ENCODE results near the gene ADAM22.
"Not testable (repeated sequence)": the region's sequence is repeated elsewhere in the genome, so short reads cannot be mapped to it uniquely, and the experiment has no call there.

Gene ADAM22

GRCh38 chr7:88156356-88156755, 222.3 kb downstream of the ADAM22 start:
- Histone ChIP-seq H3K27me3 (ENCODE audit: insufficient read depth, low read length, poor library complexity) (no peaks in the 10 kb centered on the region), H3K79me2 (ENCODE audit: insufficient read depth, low read length) (no peaks in the 10 kb centered on the region), H3K4me1 (ENCODE audit: insufficient read depth, low read length) (no peaks in the 10 kb centered on the region), H3K36me3 (ENCODE audit: insufficient read depth, low read length) (peaks cover 16% of the 10 kb centered on the region; the same call in 1 of the 2 replicates), H4K20me1 (ENCODE audit: insufficient read depth, low read length) (no peaks in the 10 kb centered on the region), H3K9ac (ENCODE audit: low read depth, low read length) (no peak overlapping the region), H3K9me3 (ENCODE audit: insufficient read depth, low read length, severe bottlenecking) (peaks cover 3% of the 10 kb centered on the region), H3K4me2 (ENCODE audit: insufficient read depth, low read length) (no peak overlapping the region), H2AFZ (ENCODE audit: low read depth, low read length) (no peak overlapping the region), H3K27ac (ENCODE audit: low read length) (no peak overlapping the region), H3K4me3 (ENCODE audit: low read depth in 1 of 2, low read length in 2 of 2) (no peak overlapping the region)
- no peak for DNase-seq
- TF ChIP-seq CTCF (IDR thresholded peaks at IDR 0.05; ENCODE audit: borderline replicate concordance, extremely low read depth, low read length, poor library complexity, severe bottlenecking) (no peak), EZH2 (IDR thresholded peaks at IDR 0.05; ENCODE audit: borderline replicate concordance, low read depth, low read length, severe bottlenecking) (no peak)
- ATAC-seq (ENCODE audit: insufficient read depth, low read depth), result no peak

GRCh38 chr7:88159741-88160140, 225.7 kb downstream of the ADAM22 start:
- not testable (repeated sequence) for ATAC-seq (ENCODE audit: insufficient read depth, low read depth); H3K4me2 ChIP-seq (ENCODE audit: insufficient read depth, low read length); H3K27me3 ChIP-seq (ENCODE audit: insufficient read depth, low read length, poor library complexity)

GRCh38 chr7:88165697-88166096, 231.6 kb downstream of the ADAM22 start:
- H3K4me2 ChIP-seq (ENCODE audit: insufficient read depth, low read length), result no peak overlapping the region
- no peak overlapping the region for H3K27ac ChIP-seq (ENCODE audit: low read length)
- no peaks in the 10 kb centered on the region for H4K20me1 ChIP-seq (ENCODE audit: insufficient read depth, low read length)
- 0 out of 2 replicates have a peak, but pooled peaks cover 4% of the 10 kb centered on the region for H3K36me3 ChIP-seq (ENCODE audit: insufficient read depth, low read length)
- no peak for ATAC-seq (ENCODE audit: insufficient read depth, low read depth)
- no peaks in the 10 kb centered on the region for H3K4me1 ChIP-seq (ENCODE audit: insufficient read depth, low read length)
- no peak for TF ChIP-seq CTCF (IDR thresholded peaks at IDR 0.05; ENCODE audit: borderline replicate concordance, extremely low read depth, low read length, poor library complexity, severe bottlenecking)
- no peak for TF ChIP-seq EZH2 (IDR thresholded peaks at IDR 0.05; ENCODE audit: borderline replicate concordance, low read depth, low read length, severe bottlenecking)
- no peaks in the 10 kb centered on the region for H3K79me2 ChIP-seq (ENCODE audit: insufficient read depth, low read length)
- no peak for DNase-seq
- no peak overlapping the region for H3K4me3 ChIP-seq (ENCODE audit: low read depth in 1 of 2, low read length in 2 of 2)
- no peaks in the 10 kb centered on the region for H3K27me3 ChIP-seq (ENCODE audit: insufficient read depth, low read length, poor library complexity)
- no peak overlapping the region for H2AFZ ChIP-seq (ENCODE audit: low read depth, low read length)
- H3K9ac ChIP-seq (ENCODE audit: low read depth, low read length), result no peak overlapping the region
- no peaks in the 10 kb centered on the region for H3K9me3 ChIP-seq (ENCODE audit: insufficient read depth, low read length, severe bottlenecking)

More at GRCh38 chr7:88159741-88160140, 225.7 kb downstream of the ADAM22 start:
- H3K36me3 ChIP-seq (ENCODE audit: insufficient read depth, low read length); H3K4me1 ChIP-seq (ENCODE audit: insufficient read depth, low read length); H2AFZ ChIP-seq (ENCODE audit: low read depth, low read length); H3K4me3 ChIP-seq (ENCODE audit: low read depth in 1 of 2, low read length in 2 of 2); H3K9me3 ChIP-seq (ENCODE audit: insufficient read depth, low read length, severe bottlenecking); H3K79me2 ChIP-seq (ENCODE audit: insufficient read depth, low read length); H3K9ac ChIP-seq (ENCODE audit: low read depth, low read length); DNase-seq; H4K20me1 ChIP-seq (ENCODE audit: insufficient read depth, low read length); H3K27ac ChIP-seq (ENCODE audit: low read length): not testable (repeated sequence)

DNA sequence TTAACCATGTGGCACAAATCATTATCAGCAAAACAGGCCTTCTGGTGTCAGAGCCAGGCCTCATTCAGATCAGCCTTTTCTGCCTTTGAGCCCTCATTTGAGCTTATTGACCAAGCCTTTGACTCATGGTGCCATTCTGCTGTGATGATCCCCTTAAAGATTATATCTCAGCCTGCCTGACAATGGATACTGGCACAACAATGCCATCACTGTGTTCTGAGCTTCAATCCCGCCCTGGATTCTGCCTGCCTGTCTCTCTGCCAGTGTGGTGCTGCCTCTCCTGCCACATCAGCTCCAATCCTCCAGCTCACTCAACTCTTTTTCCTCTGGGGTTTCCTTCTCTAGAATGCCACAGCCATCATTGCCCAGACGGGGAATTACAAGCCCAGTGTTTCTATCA, 233.2 kb downstream of the ADAM22 start:
- no peak for ATAC-seq (ENCODE audit: insufficient read depth, low read depth)
- no peak overlapping the region for H3K27ac ChIP-seq (ENCODE audit: low read length)
- H2AFZ ChIP-seq (ENCODE audit: low read depth, low read length), result no peak overlapping the region
- H3K9ac ChIP-seq (ENCODE audit: low read depth, low read length), result no peak overlapping the region
- H3K4me1 ChIP-seq (ENCODE audit: insufficient read depth, low read length), result no peaks in the 10 kb centered on the region
- H3K79me2 ChIP-seq (ENCODE audit: insufficient read depth, low read length), result no peaks in the 10 kb centered on the region
- H3K27me3 ChIP-seq (ENCODE audit: insufficient read depth, low read length, poor library complexity), result no peaks in the 10 kb centered on the region
- no peak overlapping the region for H3K4me2 ChIP-seq (ENCODE audit: insufficient read depth, low read length)
- no peak for TF ChIP-seq CTCF (IDR thresholded peaks at IDR 0.05; ENCODE audit: borderline replicate concordance, extremely low read depth, low read length, poor library complexity, severe bottlenecking)
- TF ChIP-seq EZH2 (IDR thresholded peaks at IDR 0.05; ENCODE audit: borderline replicate concordance, low read depth, low read length, severe bottlenecking), result no peak
- H4K20me1 ChIP-seq (ENCODE audit: insufficient read depth, low read length), result no peaks in the 10 kb centered on the region
- 0 out of 2 replicates have a peak, but pooled peaks cover 4% of the 10 kb centered on the region for H3K36me3 ChIP-seq (ENCODE audit: insufficient read depth, low read length)
- DNase-seq, result no peak
- no peak overlapping the region for H3K4me3 ChIP-seq (ENCODE audit: low read depth in 1 of 2, low read length in 2 of 2)
- H3K9me3 ChIP-seq (ENCODE audit: insufficient read depth, low read length, severe bottlenecking), result no peaks in the 10 kb centered on the region
